Measurements from ENCODE around the gene SGMS1. TPM values are rescaled to one million over a fixed set of nuclear protein-coding genes. Genes with fewer than 3 reads are reported as not detected.
"Not testable (repeated sequence)": the region's sequence is repeated elsewhere in the genome, so short reads cannot be mapped to it uniquely, and the experiment has no call there.

The SGMS1 gene
- total RNA-seq, 1 donor from 2014 or later: 54.7 TPM

DNA sequence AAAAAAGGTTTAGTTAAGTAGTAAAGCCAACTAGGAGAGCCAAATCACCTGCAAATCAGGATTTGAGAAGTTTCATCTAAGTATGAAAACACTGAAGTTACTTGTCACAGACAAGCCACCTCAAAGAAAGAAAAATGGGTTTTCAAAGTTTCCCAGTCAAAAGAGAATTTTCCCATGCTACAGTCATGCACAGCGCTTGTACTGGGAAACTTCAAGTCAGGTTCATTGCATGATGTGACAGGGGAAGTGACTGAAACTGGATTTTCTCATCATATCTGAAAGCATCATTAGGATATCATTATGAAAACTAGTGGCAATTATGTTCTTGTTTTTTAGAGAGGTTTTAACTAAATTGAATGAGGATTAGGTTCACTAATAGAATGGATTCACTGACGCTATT lies 167.0 kb downstream of the SGMS1 start:
- intact Hi-C loops (cut with DNase I): no loop called here
- DNase-seq (ENCODE audit: low spot score) (no peak), ATAC-seq (no peak)

- intact Hi-C loops (cut with DNase I): no loop called here
- ATAC-seq (no peak), DNase-seq (ENCODE audit: low spot score) (no peak)
Measured at GRCh38 chr10:50453940-50454339, 169.8 kb downstream of the SGMS1 start.

- no peak for DNase-seq (ENCODE audit: low spot score)
- ATAC-seq: no peak
- intact Hi-C loops (cut with DNase I): no loop called here
Measured at GRCh38 chr10:50452603-50453002, 171.2 kb downstream of the SGMS1 start.

DNA sequence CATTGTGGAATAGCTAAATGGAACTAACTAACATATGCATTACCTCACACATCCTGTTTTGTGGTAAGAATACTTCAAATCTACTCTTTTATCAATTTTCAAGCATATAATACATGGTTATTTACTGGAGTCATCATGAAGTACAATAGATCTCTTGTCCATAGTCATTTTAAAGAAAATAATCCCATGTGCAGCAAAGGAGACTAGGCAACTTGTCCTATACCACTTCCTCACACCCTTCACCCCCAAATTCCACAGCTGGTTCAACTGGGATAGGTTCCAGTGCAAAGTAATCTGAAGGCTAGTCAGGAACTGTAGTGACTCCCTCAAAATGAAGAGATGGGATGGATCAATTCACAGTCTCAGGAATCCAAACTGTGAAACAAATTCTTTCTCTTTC lies 176.1 kb downstream of the SGMS1 start:
- ATAC-seq: no peak
- DNase-seq (ENCODE audit: low spot score): no peak
- intact Hi-C loops (cut with DNase I): no loop called here

DNA sequence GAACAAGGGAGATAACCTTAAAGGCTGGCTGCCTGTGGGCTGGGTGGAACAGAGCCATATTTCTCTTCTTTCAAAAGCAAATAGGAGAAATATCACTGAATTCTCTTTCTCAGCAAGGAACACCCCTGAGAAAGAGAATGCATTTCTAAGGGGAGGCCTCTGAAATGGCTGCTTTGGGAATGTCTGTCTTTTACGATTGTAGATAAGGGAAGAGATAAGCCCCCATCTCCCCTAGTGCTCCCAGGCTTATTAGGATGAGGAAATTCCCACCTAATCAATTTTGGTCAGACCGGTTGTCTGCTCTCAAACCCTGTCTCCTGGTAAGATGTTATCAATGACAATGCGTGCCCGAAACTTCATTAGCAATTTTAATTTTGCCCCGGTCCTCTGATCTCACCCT lies 178.0 kb downstream of the SGMS1 start:
- DNase-seq (ENCODE audit: low spot score); intact Hi-C loops (cut with DNase I); ATAC-seq: not testable (repeated sequence)

- intact Hi-C loops (cut with DNase I): no loop called here
- no peak for ATAC-seq
- no peak for DNase-seq (ENCODE audit: low spot score)
Measured at GRCh38 chr10:50440489-50440888, 183.3 kb downstream of the SGMS1 start.

- intact Hi-C loops (cut with DNase I): no loop called here
- no peak for ATAC-seq
- no peak for DNase-seq (ENCODE audit: low spot score)
Measured at GRCh38 chr10:50439806-50440205, 183.9 kb downstream of the SGMS1 start.

GRCh38 chr10:50439187-50439586 lies 184.6 kb downstream of the SGMS1 start:
- DNase-seq (ENCODE audit: low spot score) (no peak), ATAC-seq (no peak)
- intact Hi-C loops (cut with DNase I): no loop called here

DNA sequence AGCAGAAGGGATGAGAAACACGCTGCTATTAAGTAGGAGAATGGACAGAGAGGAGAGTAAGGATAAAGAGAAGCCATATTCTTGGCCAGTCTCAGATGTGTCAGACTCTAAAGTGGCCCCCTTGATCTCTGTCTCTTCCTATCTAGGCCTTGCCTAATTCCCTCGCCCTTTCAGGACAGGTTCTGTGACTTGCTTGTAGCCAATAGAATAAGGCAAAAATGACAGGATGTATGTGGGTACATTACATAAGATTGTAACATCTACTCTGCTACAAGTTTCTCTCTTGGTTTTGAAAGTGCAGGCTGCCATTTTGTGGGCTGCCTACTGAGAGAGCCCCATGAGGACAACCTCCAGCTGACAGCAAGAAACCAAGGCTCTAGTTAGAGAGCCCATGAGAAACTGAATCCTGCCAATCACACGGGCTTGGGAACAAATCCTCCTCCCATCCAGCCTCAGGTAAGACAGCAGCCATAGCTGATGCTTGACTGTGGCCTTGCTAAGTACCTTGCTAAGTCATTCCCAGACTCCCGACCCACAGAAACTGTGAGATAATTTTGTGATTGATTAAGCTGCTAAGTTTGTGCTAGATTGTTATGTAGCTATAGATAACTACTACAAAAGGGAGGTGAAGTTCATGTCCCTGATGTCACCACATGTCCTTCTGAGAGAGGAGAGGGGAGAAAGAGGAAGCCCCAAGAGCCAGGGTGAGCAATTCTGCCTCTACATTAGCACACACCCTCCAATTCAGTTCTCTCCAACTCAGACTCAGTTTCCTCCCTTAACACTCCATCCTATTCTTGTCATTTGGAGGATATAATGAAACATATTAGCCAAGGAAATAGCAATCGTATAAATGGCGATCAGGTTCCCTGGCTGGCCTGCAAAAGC lies 185.5 kb downstream of the SGMS1 start:
- intact Hi-C loops (cut with DNase I): no loop called here
- no peak for DNase-seq (ENCODE audit: low spot score)
- ATAC-seq: no peak

DNA sequence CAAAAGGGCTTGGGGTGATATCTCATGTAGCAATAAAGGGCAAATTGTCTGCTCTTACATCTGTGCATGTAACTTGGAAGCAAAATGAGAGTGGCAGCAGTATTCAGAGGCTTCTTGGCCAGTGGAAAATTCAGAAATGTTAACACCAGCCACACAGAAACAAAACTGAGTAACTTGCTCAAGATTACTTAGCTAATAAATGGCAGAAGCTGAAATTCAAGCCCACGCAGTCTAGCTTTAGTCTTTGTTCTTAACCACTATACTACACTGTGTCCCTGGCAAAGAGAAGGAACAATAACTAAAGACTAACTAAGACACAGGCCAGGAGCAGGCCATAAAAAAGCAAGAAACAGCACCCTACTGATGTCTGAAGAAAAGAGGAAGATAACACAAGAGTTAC lies 186.5 kb downstream of the SGMS1 start:
- intact Hi-C loops (cut with DNase I): no loop called here
- no peak for ATAC-seq
- DNase-seq (ENCODE audit: low spot score): no peak

DNA sequence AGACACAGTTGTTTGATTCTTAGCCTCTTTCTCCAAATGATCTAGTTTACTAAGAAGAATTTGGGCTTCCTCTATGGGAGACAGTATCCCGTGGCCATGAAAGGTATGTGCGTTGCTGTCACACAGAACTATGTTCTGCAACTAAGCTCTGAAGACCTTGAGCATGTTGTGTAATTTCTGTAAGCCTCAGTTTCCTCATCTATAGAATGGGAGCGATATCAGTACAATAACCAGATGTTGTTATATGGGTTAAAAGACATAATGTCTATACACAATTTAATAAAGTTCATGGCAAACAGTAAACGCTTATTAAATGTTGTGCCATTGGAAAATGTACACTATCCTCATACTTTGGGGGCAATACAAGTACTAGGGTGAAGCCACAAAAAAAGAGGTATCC lies 187.0 kb downstream of the SGMS1 start:
- ATAC-seq (no peak), DNase-seq (ENCODE audit: low spot score) (no peak)
- intact Hi-C loops (cut with DNase I): no loop called here

DNA sequence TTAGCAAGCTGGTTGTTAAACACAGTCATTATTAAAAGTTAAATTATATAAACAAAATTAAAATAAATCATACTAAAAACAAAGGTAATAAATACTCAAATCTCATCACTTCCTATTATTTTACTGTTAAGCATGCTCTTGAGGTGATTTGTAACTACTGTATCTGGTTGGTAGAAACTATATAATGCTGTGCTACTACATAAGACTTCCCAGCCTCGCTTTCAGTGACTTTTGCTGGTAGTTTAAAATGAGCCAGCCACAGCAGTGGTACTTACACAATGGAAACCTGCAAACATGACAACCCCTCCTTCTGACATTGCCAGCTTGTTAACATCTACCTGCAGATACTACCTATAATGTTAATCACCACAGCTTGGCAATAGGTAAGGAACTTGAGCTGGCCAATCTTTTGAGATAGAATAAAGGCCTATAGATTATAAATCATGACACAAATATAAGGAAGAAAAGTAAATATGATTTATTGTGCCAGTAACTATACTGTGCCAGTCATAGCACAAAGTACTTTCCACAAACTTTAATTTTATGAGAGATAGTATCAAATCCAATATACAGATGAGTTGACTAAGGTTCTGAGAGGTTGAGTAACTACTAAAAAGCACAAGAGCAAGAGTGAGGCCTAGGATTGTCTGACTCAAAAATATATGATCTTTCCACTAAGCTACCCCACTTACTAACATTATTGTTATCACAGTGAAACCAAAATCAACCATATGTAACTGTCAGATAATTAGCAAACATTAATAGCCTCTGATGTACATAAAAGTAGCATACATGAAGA lies 191.3 kb downstream of the SGMS1 start:
- DNase-seq (ENCODE audit: low spot score) (no peak), ATAC-seq (no peak)
- intact Hi-C loops (cut with DNase I): no loop called here

DNA sequence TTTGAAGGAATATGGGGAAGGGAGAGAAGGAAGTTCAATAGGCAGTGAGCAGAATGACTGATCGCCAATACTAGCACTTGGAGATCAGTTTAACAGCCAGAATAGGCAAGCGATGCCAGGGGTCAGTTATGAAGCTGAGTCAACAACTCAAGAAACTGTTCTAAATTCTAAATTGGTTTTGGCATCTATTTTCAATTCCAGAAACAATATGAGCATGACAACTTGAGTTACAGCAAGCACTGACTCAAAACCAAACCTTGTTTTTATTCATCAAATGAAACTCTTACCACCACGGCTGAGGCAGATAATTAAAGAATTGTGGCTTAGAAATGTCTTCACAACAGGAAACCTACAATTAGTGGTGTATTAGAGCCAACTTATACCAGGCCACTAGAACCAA lies 192.0 kb downstream of the SGMS1 start:
- DNase-seq (ENCODE audit: low spot score): no peak
- intact Hi-C loops (cut with DNase I): no loop called here
- peak; percentile 56 for ATAC-seq

DNA sequence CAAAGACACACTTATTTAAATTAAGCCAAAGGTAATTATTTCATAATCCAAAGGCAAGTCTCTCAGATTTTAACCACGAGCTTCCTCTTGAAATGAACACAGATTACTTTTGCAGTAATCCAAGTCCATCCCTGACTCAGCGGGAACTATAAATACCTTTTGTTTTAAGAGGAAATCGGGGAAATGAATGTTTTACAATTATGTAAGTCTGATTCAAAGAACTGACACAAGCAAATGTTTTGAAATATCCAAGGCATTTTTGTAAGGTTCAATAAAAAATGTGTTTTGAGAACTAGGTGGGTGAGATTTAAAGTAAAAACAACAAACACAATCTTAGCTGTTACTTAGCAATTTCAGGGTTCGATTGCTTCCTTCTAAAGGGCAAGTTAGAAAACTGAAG lies 192.6 kb downstream of the SGMS1 start:
- intact Hi-C loops (cut with DNase I): no loop called here
- peak; percentile 80 for ATAC-seq
- no peak for DNase-seq (ENCODE audit: low spot score)

- ATAC-seq: no peak
- intact Hi-C loops (cut with DNase I): no loop called here
Measured at GRCh38 chr10:50426485-50426884, 197.3 kb downstream of the SGMS1 start.

GRCh38 chr10:50425215-50425614 lies 198.5 kb downstream of the SGMS1 start:
- DNase-seq (ENCODE audit: low spot score); ATAC-seq; intact Hi-C loops (cut with DNase I): not testable (repeated sequence)

More at GRCh38 chr10:50426485-50426884, 197.3 kb downstream of the SGMS1 start:
- DNase-seq (ENCODE audit: low spot score): no peak

DNA sequence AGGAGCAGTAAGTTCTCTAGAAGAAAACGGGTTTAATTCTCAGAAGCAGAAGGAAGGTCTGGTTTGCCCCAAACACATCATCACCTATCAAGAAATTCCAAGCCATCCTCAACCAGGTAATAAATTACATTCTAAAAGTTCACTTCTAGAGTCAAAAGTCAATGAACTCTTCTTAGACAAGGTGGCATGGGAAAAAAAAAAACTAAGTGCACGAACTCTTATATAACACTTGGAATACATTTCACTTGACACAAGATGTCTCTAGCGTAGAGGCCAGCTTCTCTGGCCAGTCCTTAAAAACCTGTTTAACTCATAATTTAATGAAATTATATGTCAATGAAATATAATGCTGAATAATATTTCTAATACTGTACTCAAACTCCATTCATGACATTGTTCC lies 200.3 kb downstream of the SGMS1 start:
- intact Hi-C loops (cut with DNase I): no loop called here
- DNase-seq (ENCODE audit: low spot score) (no peak), ATAC-seq (no peak)

DNA sequence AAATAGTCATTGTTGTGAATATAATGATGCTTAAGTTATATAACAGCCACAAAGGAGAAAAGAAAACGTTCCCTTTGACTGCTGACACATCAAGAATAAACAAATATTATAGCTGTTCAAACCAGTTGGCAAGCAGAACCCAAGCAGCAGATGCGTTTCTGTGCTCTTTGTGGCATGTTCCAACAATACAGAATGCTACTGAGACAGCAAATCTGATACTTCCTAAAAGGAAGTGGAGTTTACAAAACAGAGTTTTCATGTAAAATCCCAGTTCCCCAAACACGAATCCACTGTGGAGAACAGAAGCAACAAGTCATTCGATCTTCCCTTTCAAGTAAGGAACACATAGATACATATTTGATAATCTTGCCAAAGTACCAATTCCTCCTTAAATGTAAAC lies 201.5 kb downstream of the SGMS1 start:
- ATAC-seq (peak; percentile 52), DNase-seq (ENCODE audit: low spot score) (no peak)
- intact Hi-C loops (cut with DNase I): no loop called here

GRCh38 chr10:50421026-50421719 lies 202.6 kb downstream of the SGMS1 start:
- ATAC-seq (no peak), DNase-seq (ENCODE audit: low spot score) (no peak)
- intact Hi-C loops (cut with DNase I): no loop called here

GRCh38 chr10:50420196-50420595 lies 203.6 kb downstream of the SGMS1 start:
- ATAC-seq (no peak), DNase-seq (ENCODE audit: low spot score) (no peak)
- intact Hi-C loops (cut with DNase I): no loop called here

All from sciatic nerve (tissue), 2 donors.